Lung (tissue), 12 donors: ENCODE results near the gene KPNA6. TPM values are rescaled to one million over a fixed set of nuclear protein-coding genes. Genes with fewer than 3 reads are reported as not detected.
"Not testable (repeated sequence)": the region's sequence is repeated elsewhere in the genome, so short reads cannot be mapped to it uniquely, and the experiment has no call there.

Source experiments
- ATAC-seq: fragments of 200-7000 bp; cut with Tn5 transposase; one replicate; pipeline ENCODE4 v1.9.1; 2020; ENCODE audit warnings: moderate number of reproducible peaks; ENCODE audit not compliant: insufficient read depth, low FRiP score
- DNase-seq, 3 donors: peaks; one replicate each; pipeline ENCODE4 v3.0.0-alpha.2; 2013 to 2017
- H3K27ac ChIP-seq, 2 donors: one replicate each; pipeline ENCODE4 v1.5.1; 2013; ENCODE audit warnings: mild to moderate bottlenecking in 2 of 2, moderate library complexity in 2 of 2, control low read depth in 1 of 2, inconsistent platforms in 1 of 2, low read depth in 1 of 2, low read length in 1 of 2
- H3K27me3 ChIP-seq, 3 donors: one replicate each; pipeline ENCODE4 v1.5.1; 2013; ENCODE audit warnings: low read length in 2 of 3; ENCODE audit not compliant: control insufficient read depth in 3 of 3, insufficient read depth in 3 of 3
- H3K36me3 ChIP-seq, 4 donors: one replicate each; pipeline ENCODE4 v1.5.1; 2013; ENCODE audit warnings: low read length in 4 of 4, mild to moderate bottlenecking in 1 of 4, moderate library complexity in 1 of 4; ENCODE audit not compliant: control insufficient read depth in 4 of 4, insufficient read depth in 4 of 4
- H3K4me1 ChIP-seq, 5 donors: one replicate each; pipeline ENCODE4 v1.5.1; 2013; ENCODE audit warnings: low read length in 5 of 5, mild to moderate bottlenecking in 2 of 5, moderate library complexity in 1 of 5; ENCODE audit not compliant: control insufficient read depth in 5 of 5, insufficient read depth in 5 of 5
- H3K4me3 ChIP-seq: one replicate; pipeline ENCODE4 v1.5.1; 2013; ENCODE audit warnings: mild to moderate bottlenecking, control low read depth, moderate library complexity
- H3K9ac ChIP-seq, 2 donors: one replicate each; pipeline ENCODE4 v1.5.1; 2013; ENCODE audit warnings: low read length in 2 of 2, control low read depth in 1 of 2; ENCODE audit not compliant: insufficient read depth in 1 of 2
- H3K9me3 ChIP-seq, 4 donors: one replicate each; pipeline ENCODE4 v1.5.1; 2013; ENCODE audit warnings: low read length in 3 of 4, mild to moderate bottlenecking in 1 of 4, moderate library complexity in 1 of 4; ENCODE audit not compliant: control insufficient read depth in 4 of 4, insufficient read depth in 3 of 4
- WGBS, 2 donors: extraction: QIAGEN DNeasy Blood & Tissue Kit; methylation state at CpG; one replicate each; pipeline ENCODE4 v1.1.7; 2013; 5-methylcytosine and 5-hydroxymethylcytosine counted together
- polyA plus RNA-seq, 2 donors: library from polyadenylated mRNA; stranded (reverse); fragments of 200-250 nt; gene quantifications; one replicate each; pipeline ENCODE4 v1.2.1, GENCODE V29; 2013
- total RNA-seq, 2 donors: library from RNA; depleted of rRNA in 1 of 2; stranded (reverse); fragments of >200 nt in 1 of 2; gene quantifications; one replicate each; pipeline ENCODE4 v1.2.1, GENCODE V29; 2014 to 2021
- TF ChIP-seq, protein P1 (sequence below): IDR thresholded peaks from 2 replicates; pipeline ENCODE4 v1.5.1; 2012; ENCODE audit warnings: mild to moderate bottlenecking; ENCODE audit errors: control extremely low read depth, extremely low read depth
- donor health status: control.
- donor health status: control.
- donor health status: Bipolar disorder and iron deficiency.
- donor health status: healthy.
- donor health status: DM: yes; HTN: yes; CAD: no.

The KPNA6 gene
- total and polyA plus RNA-seq, 4 donors: 7.9 to 54.0 (median 23.2) TPM

DNA sequence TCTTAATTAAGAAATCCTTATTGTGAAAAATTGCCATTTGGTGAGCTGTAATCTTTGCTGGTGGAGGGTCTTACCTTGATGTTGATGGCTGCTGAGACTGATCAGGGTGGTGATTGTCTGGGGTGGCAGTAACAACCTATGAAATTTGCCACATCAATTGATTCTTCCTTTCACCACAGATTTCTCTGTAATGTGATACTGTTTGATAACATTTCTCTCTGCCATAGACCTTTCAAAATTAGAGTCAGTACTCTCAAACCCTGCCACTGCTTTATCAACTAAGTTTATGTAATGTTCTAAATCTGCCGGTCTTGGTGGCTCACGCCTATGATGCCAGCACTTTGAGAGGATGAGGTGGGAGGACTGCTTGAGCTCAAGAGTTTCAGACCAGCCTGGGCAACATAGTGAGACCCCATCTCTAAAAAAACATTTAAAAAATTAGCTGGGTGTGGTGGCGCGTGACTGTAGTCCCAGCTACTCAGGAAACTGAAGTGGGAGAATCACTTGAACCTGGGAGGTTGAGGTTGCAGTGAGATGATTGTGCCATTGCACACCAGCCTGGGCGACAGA, 5.0 kb downstream of the KPNA6 start:
- no peak overlapping the region for H3K9ac ChIP-seq
- H3K27me3 ChIP-seq: no peaks in the 10 kb centered on the region
- H3K4me1 ChIP-seq: peaks cover 0 to 24% (median 7%) of the 10 kb centered on the region in 5 donors
- H3K4me3 ChIP-seq: no peak overlapping the region
- H3K27ac ChIP-seq: no peak overlapping the region
- DNase-seq: no peak
- no peaks in the 10 kb centered on the region for H3K9me3 ChIP-seq
- TF ChIP-seq, protein P1, sequence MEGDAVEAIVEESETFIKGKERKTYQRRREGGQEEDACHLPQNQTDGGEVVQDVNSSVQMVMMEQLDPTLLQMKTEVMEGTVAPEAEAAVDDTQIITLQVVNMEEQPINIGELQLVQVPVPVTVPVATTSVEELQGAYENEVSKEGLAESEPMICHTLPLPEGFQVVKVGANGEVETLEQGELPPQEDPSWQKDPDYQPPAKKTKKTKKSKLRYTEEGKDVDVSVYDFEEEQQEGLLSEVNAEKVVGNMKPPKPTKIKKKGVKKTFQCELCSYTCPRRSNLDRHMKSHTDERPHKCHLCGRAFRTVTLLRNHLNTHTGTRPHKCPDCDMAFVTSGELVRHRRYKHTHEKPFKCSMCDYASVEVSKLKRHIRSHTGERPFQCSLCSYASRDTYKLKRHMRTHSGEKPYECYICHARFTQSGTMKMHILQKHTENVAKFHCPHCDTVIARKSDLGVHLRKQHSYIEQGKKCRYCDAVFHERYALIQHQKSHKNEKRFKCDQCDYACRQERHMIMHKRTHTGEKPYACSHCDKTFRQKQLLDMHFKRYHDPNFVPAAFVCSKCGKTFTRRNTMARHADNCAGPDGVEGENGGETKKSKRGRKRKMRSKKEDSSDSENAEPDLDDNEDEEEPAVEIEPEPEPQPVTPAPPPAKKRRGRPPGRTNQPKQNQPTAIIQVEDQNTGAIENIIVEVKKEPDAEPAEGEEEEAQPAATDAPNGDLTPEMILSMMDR: no peak
- ATAC-seq: no peak
- 72 to 82% methylated on average over 5 of the region's 5 CpGs for WGBS, 2 donors
- H3K36me3 ChIP-seq: peaks cover 0 to 4% (median 0%) of the 10 kb centered on the region in 4 donors

DNA sequence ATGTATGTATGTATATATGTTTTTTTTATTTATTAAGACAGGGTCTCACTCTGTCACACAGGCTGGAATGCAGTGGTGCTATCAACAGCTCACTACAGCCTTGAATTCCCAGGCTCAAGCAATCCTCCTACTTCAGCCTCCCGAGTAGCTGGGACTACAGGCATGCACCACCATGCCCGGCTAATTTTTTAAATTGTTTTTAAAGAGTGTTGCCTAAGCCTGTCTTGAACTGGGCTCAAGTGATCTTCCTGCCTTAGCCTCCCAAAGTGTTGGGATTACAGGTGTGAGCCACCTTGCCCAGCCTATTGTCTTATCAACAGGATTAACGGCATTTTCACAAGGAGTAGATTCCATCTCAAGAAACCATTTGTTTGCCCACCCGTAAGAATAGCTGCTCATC, 5.6 kb downstream of the KPNA6 start:
- H3K9ac ChIP-seq, H3K27me3 ChIP-seq, ATAC-seq, H3K36me3 ChIP-seq, H3K9me3 ChIP-seq, DNase-seq, H3K27ac ChIP-seq, H3K4me3 ChIP-seq: not testable (repeated sequence)
- WGBS, 2 donors: 92 to 100% methylated on average over 4 of the region's 4 CpGs
- peaks cover 0 to 24% (median 8%) of the 10 kb centered on the region in 5 donors for H3K4me1 ChIP-seq

DNA sequence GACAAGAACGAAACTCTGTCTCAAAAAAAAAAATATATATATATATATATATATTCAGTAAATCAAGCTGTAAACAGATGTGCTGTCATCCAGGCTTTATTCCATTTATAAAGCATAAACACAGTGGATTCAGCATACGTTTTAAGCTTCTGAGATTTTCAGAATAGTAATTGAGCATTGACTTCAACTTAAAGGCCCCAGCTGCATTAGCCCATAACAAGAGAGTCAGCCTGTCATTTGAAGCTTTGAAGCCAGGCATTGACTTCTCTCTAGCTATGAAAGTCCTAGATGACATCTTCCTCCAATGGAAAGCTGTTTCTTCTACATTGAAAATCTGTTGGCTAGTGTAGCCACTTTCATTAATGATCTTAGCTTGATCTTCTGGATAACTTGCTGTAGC, 6.6 kb downstream of the KPNA6 start:
- DNase-seq: no peak
- H3K27me3 ChIP-seq: no peaks in the 10 kb centered on the region
- no peak overlapping the region for H3K9ac ChIP-seq
- no peak overlapping the region for H3K4me3 ChIP-seq
- H3K9me3 ChIP-seq: no peaks in the 10 kb centered on the region
- WGBS, 2 donors: 89% methylated on average over 2 of the region's 2 CpGs
- peaks cover 0 to 24% (median 2%) of the 10 kb centered on the region in 5 donors for H3K4me1 ChIP-seq
- peaks cover 0 to 4% (median 0%) of the 10 kb centered on the region in 4 donors for H3K36me3 ChIP-seq
- no peak overlapping the region for H3K27ac ChIP-seq
- ATAC-seq: no peak
- TF ChIP-seq, protein P1: no peak

DNA sequence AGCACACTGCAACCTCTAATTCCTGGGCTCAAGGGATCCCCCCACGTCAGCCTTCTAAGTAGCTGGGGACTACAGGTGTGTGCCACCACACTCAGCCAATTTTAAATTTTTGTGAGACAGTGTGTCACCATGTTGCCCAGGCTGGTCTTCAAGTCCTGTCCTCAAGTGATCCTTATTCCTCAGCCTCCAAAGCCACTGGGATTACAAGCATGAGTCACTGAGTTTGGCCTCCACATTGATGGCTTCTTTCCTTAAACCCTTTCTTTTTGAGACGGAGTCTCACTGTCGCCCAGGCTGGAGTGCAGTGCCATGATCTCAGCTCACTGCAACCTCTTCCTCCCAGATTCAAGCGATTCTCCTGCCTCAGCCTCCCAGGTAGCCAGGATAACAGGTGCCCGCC, 7.6 kb downstream of the KPNA6 start:
- Histone ChIP-seq H3K27me3 (no peaks in the 10 kb centered on the region), H3K9ac (no peak overlapping the region), H3K9me3 (no peaks in the 10 kb centered on the region), H3K27ac (no peak overlapping the region), H3K4me3 (no peak overlapping the region), H3K4me1 (peaks cover 0 to 20% (median 0%) of the 10 kb centered on the region in 5 donors), H3K36me3 (peaks cover 0 to 4% (median 0%) of the 10 kb centered on the region in 4 donors)
- WGBS, 2 donors: 96 to 98% methylated on average over 5 of the region's 5 CpGs
- TF ChIP-seq, protein P1: no peak
- ATAC-seq (no peak), DNase-seq (no peak)
